Astrocyte of the spinal cord (primary cell): ENCODE data around the gene KLHL25.

Experiments used
- DNase-seq: peaks from one replicate; pipeline ENCODE4 v3.0.0; 2011; ENCODE audit warnings: low read depth, low spot score
- H3K4me3 ChIP-seq: 2 replicates; pipeline ENCODE4 v1.5.1; 2011; ENCODE audit warnings: low read depth, mild to moderate bottlenecking, low read length, moderate library complexity
- in situ Hi-C: cut with HindIII; loops from 2 replicates; pipeline ENCODE4 v1.10.0; 2017; ENCODE audit warnings: low sequenced_read_pairs
- TF ChIP-seq, protein P1 (sequence below): IDR thresholded peaks from 2 replicates; pipeline ENCODE4 v1.5.1; 2012; ENCODE audit warnings: low read depth, mild to moderate bottlenecking, low read length, inconsistent platforms

Gene KLHL25

DNA sequence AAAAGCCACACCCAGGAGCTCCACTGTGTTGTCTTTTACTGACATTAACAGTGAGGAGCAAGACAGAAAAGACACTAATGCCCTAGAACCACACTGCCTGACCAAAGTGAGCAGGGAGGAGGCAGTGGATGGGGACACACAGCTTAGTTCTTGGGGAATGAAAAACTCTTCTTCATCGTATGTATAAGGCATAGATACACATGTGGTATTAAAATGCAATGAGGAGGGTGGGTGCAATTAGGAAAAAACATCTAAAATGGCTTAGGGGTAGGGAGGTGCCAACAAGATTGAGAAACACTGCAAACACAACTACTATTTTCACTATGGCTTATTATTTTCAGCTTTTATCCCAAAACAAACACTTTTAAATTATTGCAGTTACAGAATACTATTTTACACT is 15.5 kb downstream of the KLHL25 start:
- in situ Hi-C loops: no loop called here
- H3K4me3 ChIP-seq: no peak overlapping the region
- no peak for DNase-seq
- TF ChIP-seq, protein P1, sequence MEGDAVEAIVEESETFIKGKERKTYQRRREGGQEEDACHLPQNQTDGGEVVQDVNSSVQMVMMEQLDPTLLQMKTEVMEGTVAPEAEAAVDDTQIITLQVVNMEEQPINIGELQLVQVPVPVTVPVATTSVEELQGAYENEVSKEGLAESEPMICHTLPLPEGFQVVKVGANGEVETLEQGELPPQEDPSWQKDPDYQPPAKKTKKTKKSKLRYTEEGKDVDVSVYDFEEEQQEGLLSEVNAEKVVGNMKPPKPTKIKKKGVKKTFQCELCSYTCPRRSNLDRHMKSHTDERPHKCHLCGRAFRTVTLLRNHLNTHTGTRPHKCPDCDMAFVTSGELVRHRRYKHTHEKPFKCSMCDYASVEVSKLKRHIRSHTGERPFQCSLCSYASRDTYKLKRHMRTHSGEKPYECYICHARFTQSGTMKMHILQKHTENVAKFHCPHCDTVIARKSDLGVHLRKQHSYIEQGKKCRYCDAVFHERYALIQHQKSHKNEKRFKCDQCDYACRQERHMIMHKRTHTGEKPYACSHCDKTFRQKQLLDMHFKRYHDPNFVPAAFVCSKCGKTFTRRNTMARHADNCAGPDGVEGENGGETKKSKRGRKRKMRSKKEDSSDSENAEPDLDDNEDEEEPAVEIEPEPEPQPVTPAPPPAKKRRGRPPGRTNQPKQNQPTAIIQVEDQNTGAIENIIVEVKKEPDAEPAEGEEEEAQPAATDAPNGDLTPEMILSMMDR: no peak

DNA sequence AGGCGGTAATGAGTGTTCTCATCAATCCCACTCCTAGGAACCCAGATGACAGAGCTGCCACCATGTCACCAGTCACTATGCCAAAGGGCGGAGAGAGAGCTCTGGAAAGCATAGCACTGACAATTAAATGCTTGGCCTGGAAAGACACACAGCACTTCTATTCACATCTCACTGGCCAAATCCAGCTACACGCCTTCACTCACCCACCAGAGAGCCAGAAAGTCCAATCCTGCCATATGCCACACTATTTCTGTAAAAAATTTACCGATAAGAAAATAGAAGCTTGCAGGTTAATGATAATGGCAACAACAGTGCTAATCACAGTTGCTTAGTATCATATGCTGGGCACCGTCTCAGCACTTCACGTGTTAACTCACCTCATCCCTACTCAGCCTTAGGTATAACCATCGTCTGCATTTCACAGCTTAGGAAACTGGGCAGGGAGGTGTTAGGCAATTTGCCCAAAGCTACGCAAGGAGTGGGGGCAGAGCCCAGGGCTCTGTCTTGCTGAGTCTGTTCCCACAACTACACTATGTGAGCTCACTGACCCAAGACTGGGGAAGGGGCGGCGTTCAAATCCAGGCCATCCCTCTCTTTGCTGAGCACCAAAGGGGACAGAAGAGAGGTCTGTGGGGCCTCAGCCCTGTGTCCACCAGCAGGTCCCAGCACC is 16.5 kb downstream of the KLHL25 start:
- no peak overlapping the region for H3K4me3 ChIP-seq
- no peak for DNase-seq
- TF ChIP-seq, protein P1: no peak
- in situ Hi-C loops: no loop called here

DNA sequence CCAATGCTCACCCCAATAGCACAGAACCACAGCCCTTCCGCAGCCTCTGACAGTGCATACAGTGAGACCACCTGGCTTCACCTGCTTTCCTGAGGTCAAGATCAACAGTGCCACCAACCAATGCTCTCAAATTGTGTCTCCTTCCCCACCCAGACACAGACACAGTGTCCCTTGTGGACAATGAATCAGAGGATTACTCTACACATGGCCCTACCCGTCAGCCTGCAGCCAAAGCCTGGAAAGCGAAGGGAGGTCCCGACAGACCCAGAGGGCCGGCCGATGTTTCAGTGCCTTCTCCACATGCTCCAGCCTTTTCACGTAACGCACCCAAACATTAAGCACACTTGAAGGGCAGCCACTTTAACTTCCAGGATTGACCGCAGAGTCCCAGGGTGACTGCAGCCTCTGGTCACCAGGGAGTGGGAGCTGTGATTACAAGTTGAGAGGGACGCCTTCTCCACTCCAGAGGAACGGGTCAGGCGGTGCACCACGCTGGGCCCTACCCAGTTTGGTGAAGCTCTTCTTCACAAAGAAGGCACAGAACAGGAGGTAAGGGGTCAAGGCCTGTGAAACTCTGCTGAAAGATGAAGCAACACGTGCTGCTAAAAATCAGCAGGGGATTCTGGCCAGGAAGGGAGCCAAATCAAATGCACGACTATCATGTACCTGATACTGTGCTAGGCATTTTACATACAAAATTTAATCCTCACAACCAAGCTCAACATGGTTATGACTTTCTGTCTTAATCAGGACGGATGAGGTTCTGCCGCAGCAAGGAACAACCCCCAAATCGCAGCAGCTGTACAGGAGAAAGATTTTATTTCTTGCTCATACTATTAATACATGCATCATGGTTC is 17.2 kb downstream of the KLHL25 start:
- no peak for DNase-seq
- in situ Hi-C loops: no loop called here
- TF ChIP-seq, protein P1: no peak

DNA sequence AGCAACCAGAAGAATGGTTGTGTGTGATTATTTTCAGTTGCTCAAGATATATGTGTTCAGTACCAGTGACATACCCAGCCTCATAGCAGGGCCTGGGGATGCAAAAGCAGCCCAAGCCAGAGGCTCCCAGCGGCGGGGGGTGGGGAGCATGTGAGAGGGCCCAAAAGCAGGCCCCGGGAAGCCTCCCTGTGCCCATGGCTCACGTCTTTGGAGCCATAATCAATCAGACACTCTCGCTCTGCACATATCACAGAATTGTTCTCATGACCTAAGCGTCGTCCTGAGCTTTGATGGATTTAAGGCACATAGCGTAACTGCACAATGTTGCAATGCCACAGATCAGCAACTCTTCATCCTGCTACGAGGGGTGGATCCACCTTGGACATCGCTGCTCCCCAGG is 20.8 kb downstream of the KLHL25 start:
- TF ChIP-seq, protein P1: no peak
- no peak for DNase-seq
- in situ Hi-C loops: no loop called here
- no peak overlapping the region for H3K4me3 ChIP-seq

More for the DNA sequence above, 17.2 kb downstream of the KLHL25 start:
- no peak overlapping the region for H3K4me3 ChIP-seq

DNA sequence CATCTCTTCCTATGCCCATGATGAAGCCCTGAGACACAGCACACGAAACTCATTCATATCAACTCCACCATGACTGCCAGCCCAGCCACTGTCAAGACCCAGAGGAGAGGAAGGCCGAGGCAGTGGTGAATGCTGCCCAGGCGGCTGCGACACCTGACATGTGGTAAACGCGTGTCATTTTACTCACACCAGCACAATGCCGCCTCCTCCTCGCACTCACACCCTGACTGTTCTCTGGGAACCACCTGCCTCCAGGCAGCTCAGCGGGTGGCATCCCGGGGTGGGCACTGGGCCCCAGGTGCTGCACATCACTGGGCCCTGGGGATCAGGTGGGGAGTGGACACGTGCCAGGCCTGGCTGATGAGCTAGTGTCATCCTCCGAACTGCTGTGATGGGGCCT is 21.5 kb downstream of the KLHL25 start:
- H3K4me3 ChIP-seq: no peak overlapping the region
- TF ChIP-seq, protein P1: no peak
- no peak for DNase-seq
- in situ Hi-C loops: no loop called here

DNA sequence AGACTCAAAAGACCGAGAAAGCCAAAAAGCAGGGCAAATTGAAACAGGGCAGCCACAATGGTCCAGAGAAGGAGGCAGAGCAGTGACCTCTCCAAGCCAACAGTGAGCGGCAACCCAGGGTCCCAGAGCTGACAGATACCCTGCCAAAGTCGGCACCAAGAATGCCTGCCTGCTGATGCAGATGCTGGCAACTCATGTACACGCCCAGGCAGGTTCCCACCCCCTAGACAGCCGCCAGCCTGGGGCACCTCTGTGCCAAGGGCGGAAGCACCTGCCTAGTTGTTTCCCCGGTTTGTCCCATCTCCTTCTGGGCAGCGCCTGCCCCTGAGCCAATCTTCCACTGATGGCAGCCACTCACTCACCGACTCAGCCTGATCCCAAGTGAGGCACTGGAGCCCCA is 22.1 kb downstream of the KLHL25 start:
- DNase-seq: no peak

More for the DNA sequence above, 22.1 kb downstream of the KLHL25 start:
- in situ Hi-C loops: no loop called here
- H3K4me3 ChIP-seq: no peak overlapping the region
- TF ChIP-seq, protein P1: no peak
